Mesendoderm (in vitro differentiated cells): ENCODE data around the gene FNDC10.

Source experiments
- DNase-seq: peaks from one replicate; pipeline ENCODE4 v3.0.0; 2013
- H2AK5ac ChIP-seq: 2 replicates; pipeline ENCODE4 v1.6.1; 2013; ENCODE audit warnings: low read length, inconsistent platforms
- H2BK120ac ChIP-seq: 2 replicates; pipeline ENCODE4 v1.6.1; 2013; ENCODE audit warnings: low read depth, mild to moderate bottlenecking, low read length, moderate library complexity, mixed read lengths
- H2BK15ac ChIP-seq: replicated peaks from 2 replicates; pipeline ENCODE4 v1.6.1; 2013; ENCODE audit warnings: low read depth, mild to moderate bottlenecking, moderate library complexity
- H2BK5ac ChIP-seq: 2 replicates; pipeline ENCODE4 v1.6.1; 2013; ENCODE audit warnings: low read length, inconsistent platforms
- H3K18ac ChIP-seq: 2 replicates; pipeline ENCODE4 v1.6.1; 2013; ENCODE audit warnings: mild to moderate bottlenecking, low read length, mixed read lengths
- H3K23ac ChIP-seq: one replicate; pipeline ENCODE4 v1.6.1; 2013; ENCODE audit warnings: low read length
- H3K27ac ChIP-seq: 2 replicates; pipeline ENCODE4 v1.5.1; 2013; ENCODE audit warnings: low read depth, mild to moderate bottlenecking, inconsistent platforms, low read length, moderate library complexity
- H3K27me3 ChIP-seq: 2 replicates; pipeline ENCODE4 v1.6.1; 2013; ENCODE audit warnings: low read length, control low read depth, mild to moderate bottlenecking, inconsistent platforms; ENCODE audit not compliant: insufficient read depth, poor library complexity
- H3K36me3 ChIP-seq: 2 replicates; pipeline ENCODE4 v1.6.1; 2013; ENCODE audit warnings: low read length, inconsistent platforms; ENCODE audit not compliant: control insufficient read depth, insufficient read depth
- H3K4ac ChIP-seq: one replicate; pipeline ENCODE4 v1.6.1; 2013; ENCODE audit warnings: low read depth, mild to moderate bottlenecking, low read length, moderate library complexity
- H3K4me1 ChIP-seq: 2 replicates; pipeline ENCODE4 v1.6.1; 2013; ENCODE audit warnings: low read depth, low read length, inconsistent platforms; ENCODE audit not compliant: control insufficient read depth
- H3K4me2 ChIP-seq: 2 replicates; pipeline ENCODE4 v1.6.1; 2013; ENCODE audit warnings: low read length
- H3K4me3 ChIP-seq: 2 replicates; pipeline ENCODE4 v1.5.1; 2013; ENCODE audit warnings: mild to moderate bottlenecking, low read length
- H3K56ac ChIP-seq: one replicate; pipeline ENCODE4 v1.6.1; 2013; ENCODE audit warnings: low read length
- H3K79me1 ChIP-seq: 2 replicates; pipeline ENCODE4 v1.6.1; 2013; ENCODE audit warnings: low read length, inconsistent platforms
- H3K79me2 ChIP-seq: 2 replicates; pipeline ENCODE4 v1.6.1; 2013; ENCODE audit warnings: mild to moderate bottlenecking, low read length; ENCODE audit not compliant: control insufficient read depth, insufficient read depth
- H3K9ac ChIP-seq: 2 replicates; pipeline ENCODE4 v1.6.1; 2013; ENCODE audit warnings: low read length, inconsistent platforms
- H4K5ac ChIP-seq: one replicate; pipeline ENCODE4 v1.6.1; 2013; ENCODE audit warnings: low read length
- H4K8ac ChIP-seq: one replicate; pipeline ENCODE4 v1.6.1; 2013; ENCODE audit warnings: low read depth, mild to moderate bottlenecking, control low read depth, low read length, moderate library complexity
- WGBS: extraction: QIAGEN DNeasy Blood & Tissue Kit; methylation state at CpG from one replicate; pipeline ENCODE4 v1.1.7; 2013; ENCODE audit warnings: low lambda C conversion rate, missing lambda C conversion rate; ENCODE audit not compliant: insufficient coverage; ENCODE audit errors: extremely low coverage; 5-methylcytosine and 5-hydroxymethylcytosine counted together

The FNDC10 gene

GRCh38 chr1:1552263-1552639 is 47.7 kb downstream of the FNDC10 start:
- Histone ChIP-seq H3K23ac (no peak overlapping the region), H2AK5ac (no peak overlapping the region), H3K27me3 (no peaks in the 10 kb centered on the region), H3K56ac (no peak overlapping the region), H2BK5ac (no peak overlapping the region), H2BK15ac (no peak overlapping the region), H3K18ac (no peak overlapping the region), H4K5ac (no peak overlapping the region), H3K4me1 (no peaks in the 10 kb centered on the region), H3K4me2 (no peak overlapping the region), H3K79me2 (peaks cover 4% of the 10 kb centered on the region), H2BK120ac (no peak overlapping the region), H3K4ac (no peak overlapping the region), H4K8ac (no peak overlapping the region), H3K4me3 (no peak overlapping the region), H3K9ac (no peak overlapping the region), H3K27ac (no peak overlapping the region), H3K79me1 (peaks cover 13% of the 10 kb centered on the region), H3K36me3 (no peaks in the 10 kb centered on the region)
- no CpG with 5 or more reads among the region's 10 CpGs for WGBS
- no peak for DNase-seq

GRCh38 chr1:1551524-1552262 is 48.2 kb downstream of the FNDC10 start:
- H3K4me3 ChIP-seq = no peak overlapping the region
- H3K56ac ChIP-seq = no peak overlapping the region
- H3K4me2 ChIP-seq = no peak overlapping the region
- WGBS = no CpG with 5 or more reads among the region's 33 CpGs
- H3K18ac ChIP-seq = no peak overlapping the region
- no peak overlapping the region for H3K4ac ChIP-seq
- DNase-seq = no peak
- no peaks in the 10 kb centered on the region for H3K4me1 ChIP-seq
- H3K27me3 ChIP-seq = no peaks in the 10 kb centered on the region
- no peak overlapping the region for H2BK5ac ChIP-seq
- H3K36me3 ChIP-seq = no peaks in the 10 kb centered on the region
- H4K5ac ChIP-seq = no peak overlapping the region
- no peak overlapping the region for H3K23ac ChIP-seq
- H3K9ac ChIP-seq = no peak overlapping the region
- peaks cover 13% of the 10 kb centered on the region for H3K79me1 ChIP-seq
- H2BK120ac ChIP-seq = no peak overlapping the region
- H2AK5ac ChIP-seq = no peak overlapping the region
- peaks cover 4% of the 10 kb centered on the region for H3K79me2 ChIP-seq
- H3K27ac ChIP-seq = no peak overlapping the region
- H2BK15ac ChIP-seq = no peak overlapping the region
- H4K8ac ChIP-seq = no peak overlapping the region

- no peak overlapping the region for H2AK5ac ChIP-seq
- no peak overlapping the region for H3K4me2 ChIP-seq
- H3K23ac ChIP-seq = no peak overlapping the region
- no peak overlapping the region for H3K9ac ChIP-seq
- no peaks in the 10 kb centered on the region for H3K4me1 ChIP-seq
- DNase-seq = peak; percentile 72
- peaks cover 12% of the 10 kb centered on the region for H3K79me1 ChIP-seq
- WGBS = no CpG with 5 or more reads among the region's 15 CpGs
- no peaks in the 10 kb centered on the region for H3K27me3 ChIP-seq
- no peak overlapping the region for H3K4me3 ChIP-seq
- no peak overlapping the region for H3K27ac ChIP-seq
- H3K79me2 ChIP-seq = peaks cover 4% of the 10 kb centered on the region
- no peaks in the 10 kb centered on the region for H3K36me3 ChIP-seq
- H4K8ac ChIP-seq = no peak overlapping the region
- no peak overlapping the region for H3K18ac ChIP-seq
- no peak overlapping the region for H4K5ac ChIP-seq
- no peak overlapping the region for H2BK120ac ChIP-seq
- H2BK5ac ChIP-seq = no peak overlapping the region
- no peak overlapping the region for H2BK15ac ChIP-seq
- no peak overlapping the region for H3K4ac ChIP-seq
- no peak overlapping the region for H3K56ac ChIP-seq
Observed at GRCh38 chr1:1550591-1551432, 49.1 kb downstream of the FNDC10 start.

- Histone ChIP-seq H2BK15ac (no peak overlapping the region), H3K56ac (no peak overlapping the region), H2BK5ac (no peak overlapping the region), H2BK120ac (no peak overlapping the region), H3K4ac (no peak overlapping the region), H4K5ac (no peak overlapping the region), H3K23ac (no peak overlapping the region), H3K79me1 (peaks cover 10% of the 10 kb centered on the region), H2AK5ac (no peak overlapping the region), H3K4me3 (no peak overlapping the region), H3K4me1 (no peaks in the 10 kb centered on the region), H3K27me3 (no peaks in the 10 kb centered on the region), H4K8ac (no peak overlapping the region), H3K9ac (no peak overlapping the region), H3K4me2 (no peak overlapping the region), H3K18ac (no peak overlapping the region), H3K79me2 (peaks cover 4% of the 10 kb centered on the region), H3K27ac (no peak overlapping the region), H3K36me3 (no peaks in the 10 kb centered on the region)
- no CpG with 5 or more reads among the region's 7 CpGs for WGBS
- no peak for DNase-seq
Observed at GRCh38 chr1:1550087-1550486, 49.8 kb downstream of the FNDC10 start.

- Histone ChIP-seq H2BK120ac (no peak overlapping the region), H2BK15ac (no peak overlapping the region), H3K79me1 (peaks cover 10% of the 10 kb centered on the region), H3K56ac (no peak overlapping the region), H3K79me2 (peaks cover 4% of the 10 kb centered on the region), H3K23ac (no peak overlapping the region), H3K27me3 (no peaks in the 10 kb centered on the region), H4K5ac (no peak overlapping the region), H3K4me1 (no peaks in the 10 kb centered on the region), H3K18ac (no peak overlapping the region), H3K4ac (no peak overlapping the region), H3K9ac (no peak overlapping the region), H3K36me3 (no peaks in the 10 kb centered on the region), H2BK5ac (no peak overlapping the region), H2AK5ac (no peak overlapping the region), H3K4me3 (no peak overlapping the region), H3K27ac (no peak overlapping the region), H4K8ac (no peak overlapping the region), H3K4me2 (no peak overlapping the region)
- no CpG with 5 or more reads among the region's 14 CpGs for WGBS
- DNase-seq = peak; percentile 32
Observed at GRCh38 chr1:1548591-1548990, 51.3 kb downstream of the FNDC10 start.
